ENCODE measurements around the gene C19orf18. TPM values are rescaled to one million over a fixed set of nuclear protein-coding genes. Genes with fewer than 3 reads are reported as not detected.

C19orf18 gene
- total and polyA plus RNA-seq, 2 of the 4 experiments (the other 2 are of a cell fraction) = 0.15 TPM; not detected in 1

- no peak for TF ChIP-seq FOS (IDR thresholded peaks at IDR 0.05; ENCODE audit: low read depth, low read length)
- no peak for TF ChIP-seq ELK1 (IDR thresholded peaks at IDR 0.05; ENCODE audit: borderline replicate concordance, low read depth, low read length)
- no peak for TF ChIP-seq BHLHE40 (IDR thresholded peaks at IDR 0.05; ENCODE audit: low read depth, low read length)
- no peak for TF ChIP-seq SMC3 (IDR thresholded peaks at IDR 0.05; ENCODE audit: low read depth, low read length)
These were observed 27.6 kb upstream of the C19orf18 start (continued) for GRCh38 chr19:58001895-58002369.

GRCh38 chr19:58000677-58001076, 26.3 kb upstream of the C19orf18 start:
- Histone ChIP-seq H4K5ac (ENCODE audit: low read depth, low read length) (no peak overlapping the region), H3K9ac (ENCODE audit: low read depth, low read length) (no peak overlapping the region), H3K18ac (ENCODE audit: low read depth, low read length) (no peak overlapping the region), H3K4ac (ENCODE audit: low read depth, low read length) (no peak overlapping the region), H3K14ac (replicated peaks; ENCODE audit: low read depth, low read length) (no peak overlapping the region), H3K4me2 (ENCODE audit: low read depth, low read length) (no peak overlapping the region), H2BK20ac (ENCODE audit: low read depth, low read length) (no peak overlapping the region), H2BK120ac (ENCODE audit: low read depth, low read length) (no peak overlapping the region), H3K56ac (ENCODE audit: extremely low read depth, insufficient read depth, low read length) (no peak overlapping the region), H2BK5ac (ENCODE audit: low read depth, low read length, poor library complexity, severe bottlenecking) (no peak overlapping the region), H3K4me1 (ENCODE audit: control insufficient read depth, insufficient read depth, low read length) (no peaks in the 10 kb centered on the region), H3K9me1 (ENCODE audit: insufficient read depth, low read length) (no peaks in the 10 kb centered on the region), H4K91ac (ENCODE audit: insufficient read depth, low read depth, low read length) (no peak overlapping the region), H4K20me1 (ENCODE audit: insufficient read depth, low read length) (no peaks in the 10 kb centered on the region), H3K4me3 (ENCODE audit: insufficient read depth, low read depth, low read length) (no peak overlapping the region), H2AFZ (replicated peaks; ENCODE audit: low read length, poor library complexity) (no peak overlapping the region), H3K23ac (ENCODE audit: low read depth, low read length) (no peak overlapping the region), H3K27ac (ENCODE audit: insufficient read depth, low read length) (no peak overlapping the region), H3K79me1 (ENCODE audit: low read depth in 1 of 2, low read length in 2 of 2) (peaks cover 24 to 39% of the 10 kb centered on the region in 2 experiments), H3K27me3 (ENCODE audit: control insufficient read depth, insufficient read depth, low read length) (no peaks in the 10 kb centered on the region), H3K36me3 (ENCODE audit: control insufficient read depth, insufficient read depth, low read length) (peaks cover 54% of the 10 kb centered on the region), H2AK9ac (replicated peaks; ENCODE audit: low read depth, low read length, poor library complexity) (no peak overlapping the region), H2BK15ac (ENCODE audit: low read depth, low read length) (no peak overlapping the region), H3K9me3 (ENCODE audit: control insufficient read depth, insufficient read depth, low read length) (peaks cover 64% of the 10 kb centered on the region), H4K8ac (ENCODE audit: low read depth in 2 of 2, low read length in 2 of 2) (no peak overlapping the region), H2AK5ac (ENCODE audit: low read depth, low read length) (no peak overlapping the region)
- in situ Hi-C loops (cut with MboI; ENCODE audit: low sequenced_read_pairs) = no loop called here
- ChIA-PET POLR2A (ENCODE audit: unreplicated experiment) (no interaction called here), CTCF (interaction anchor here (0.6 kb wide), 1 partner anchor 360 kb away, joined by 4 read pairs; no protein-coding TSS in a partner anchor)
- DNase-seq (no peak), ATAC-seq (ENCODE audit: low read depth) (no peak)
- no peak for TF ChIP-seq ELK1 (IDR thresholded peaks at IDR 0.05; ENCODE audit: borderline replicate concordance, low read depth, low read length)
- no peak for TF ChIP-seq FOS (IDR thresholded peaks at IDR 0.05; ENCODE audit: low read depth, low read length)
- TF ChIP-seq USF2 (IDR thresholded peaks at IDR 0.05; ENCODE audit: low read depth, low read length) = no peak
- no peak for TF ChIP-seq BHLHE40 (IDR thresholded peaks at IDR 0.05; ENCODE audit: low read depth, low read length)
- TF ChIP-seq NFE2L2 (IDR thresholded peaks at IDR 0.05; ENCODE audit: low read depth, low read length) = no peak
- TF ChIP-seq MAFK (IDR thresholded peaks at IDR 0.05; ENCODE audit: low read depth, low read length) = 0 out of 2 replicates have a peak, but pooled peaks have one; percentile 22
- no peak for TF ChIP-seq RFX5 (IDR thresholded peaks at IDR 0.05; ENCODE audit: low read depth, low read length)
- TF ChIP-seq MXI1 (IDR thresholded peaks at IDR 0.05; ENCODE audit: borderline replicate concordance, low read depth, low read length) = no peak
- dilution Hi-C loops (cut with HindIII; ENCODE audit: low sequenced_read_pairs, unreplicated experiment) = no loop called here
- 100% methylated on average over 1 of the region's 4 CpGs; no CpG with 5 or more reads in 1 of the 2 experiments for WGBS, 2 experiments (ENCODE audit: extremely low coverage in 2 of 2, insufficient read length in 1 of 2)
- BruUV-seq (replicated peaks) = no TSS peak
- intact Hi-C loops (cut with micrococcal nuclease) = loop anchor here (10.0 kb wide), 1 partner anchor 154 kb away; the partner anchor contains the start of gene ZNF329

Measured in IMR-90 (cell line).